ENCODE data around the gene C17orf50. TPM values are rescaled to one million over a fixed set of nuclear protein-coding genes. Genes with fewer than 3 reads are reported as not detected.

Gene C17orf50
- total and polyA plus RNA-seq, 2 experiments from 2014 or later = not detected

DNA sequence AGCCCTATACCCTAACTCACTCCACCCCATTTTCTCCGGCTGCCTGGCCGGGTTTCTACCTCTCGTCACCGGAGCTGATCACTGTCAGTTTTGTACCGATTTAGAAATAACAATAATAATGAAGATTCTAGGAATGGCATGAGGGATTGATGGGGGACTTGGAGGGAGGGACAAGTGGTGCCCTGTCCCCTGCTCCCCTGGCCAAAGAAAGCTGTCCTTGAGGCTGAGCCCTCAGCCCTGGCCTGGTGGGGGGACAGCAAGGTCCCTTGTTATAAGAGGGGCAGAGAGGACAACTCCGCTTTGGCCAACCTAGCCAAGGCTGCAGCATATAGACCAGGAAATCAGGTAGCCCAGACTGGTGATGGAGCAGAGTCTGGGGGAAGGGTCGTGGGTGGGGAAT is 18.2 kb upstream of the C17orf50 start:
- H3K79me2 ChIP-seq = no peaks in the 10 kb centered on the region

GRCh38 chr17:35742896-35743477 is 17.7 kb upstream of the C17orf50 start:
- peaks cover 32% of the 10 kb centered on the region for H3K27me3 ChIP-seq
- no peaks in the 10 kb centered on the region for H4K20me1 ChIP-seq (ENCODE audit: insufficient read depth, poor library complexity, severe bottlenecking)
- TF ChIP-seq CTCF (IDR thresholded peaks at IDR 0.05; ENCODE audit: poor library complexity) (no peak), EZH2phosphoT487 (IDR thresholded peaks at IDR 0.05; ENCODE audit: low read depth, severe bottlenecking, unreplicated experiment) (no peak)
- H3K9me2 ChIP-seq (replicated peaks; ENCODE audit: insufficient read depth) = no peaks in the 10 kb centered on the region
- H3K4me2 ChIP-seq = no peak overlapping the region
- 80% methylated on average over 7 of the region's 7 CpGs for WGBS (ENCODE audit: low lambda C conversion rate, missing lambda C conversion rate)
- H3K36me3 ChIP-seq (replicated peaks; ENCODE audit: insufficient read depth, low read depth) = no peaks in the 10 kb centered on the region
- H3K9me3 ChIP-seq (ENCODE audit: low read depth) = no peaks in the 10 kb centered on the region
- H3K79me2 ChIP-seq = no peaks in the 10 kb centered on the region
- H3K27ac ChIP-seq = no peak overlapping the region
- H3K4me3 ChIP-seq = no peak overlapping the region
- H2AFZ ChIP-seq = no peak overlapping the region
- no peaks in the 10 kb centered on the region for H3K4me1 ChIP-seq (ENCODE audit: insufficient read depth)
- DNase-seq (ENCODE audit: low spot score) = no peak

More for the DNA sequence above, 18.2 kb upstream of the C17orf50 start:
- Histone ChIP-seq H4K20me1 (ENCODE audit: insufficient read depth, poor library complexity, severe bottlenecking) (no peaks in the 10 kb centered on the region), H3K4me3 (no peak overlapping the region), H3K4me2 (no peak overlapping the region), H3K27me3 (peaks cover 32% of the 10 kb centered on the region), H3K4me1 (ENCODE audit: insufficient read depth) (no peaks in the 10 kb centered on the region), H3K36me3 (replicated peaks; ENCODE audit: insufficient read depth, low read depth) (no peaks in the 10 kb centered on the region), H3K27ac (no peak overlapping the region), H3K9me3 (ENCODE audit: low read depth) (no peaks in the 10 kb centered on the region), H2AFZ (no peak overlapping the region), H3K9me2 (replicated peaks; ENCODE audit: insufficient read depth) (no peaks in the 10 kb centered on the region)
- no peak for DNase-seq (ENCODE audit: low spot score)
- TF ChIP-seq EZH2phosphoT487 (IDR thresholded peaks at IDR 0.05; ENCODE audit: low read depth, severe bottlenecking, unreplicated experiment) (no peak), CTCF (IDR thresholded peaks at IDR 0.05; ENCODE audit: poor library complexity) (no peak), EZH2 (IDR thresholded peaks at IDR 0.05; ENCODE audit: borderline replicate concordance) (no peak)
- WGBS (ENCODE audit: low lambda C conversion rate, missing lambda C conversion rate) = 85% methylated on average over 7 of the region's 7 CpGs

GRCh38 chr17:35743626-35744328 is 16.9 kb upstream of the C17orf50 start:
- 57% methylated on average over 7 of the region's 7 CpGs for WGBS (ENCODE audit: low lambda C conversion rate, missing lambda C conversion rate)
- peak; percentile 71 for DNase-seq (ENCODE audit: low spot score)
- Histone ChIP-seq H4K20me1 (ENCODE audit: insufficient read depth, poor library complexity, severe bottlenecking) (no peaks in the 10 kb centered on the region), H3K4me2 (no peak overlapping the region), H3K9me2 (replicated peaks; ENCODE audit: insufficient read depth) (no peaks in the 10 kb centered on the region), H3K27me3 (peaks cover 36% of the 10 kb centered on the region), H2AFZ (no peak overlapping the region), H3K9me3 (ENCODE audit: low read depth) (no peaks in the 10 kb centered on the region), H3K27ac (no peak overlapping the region), H3K4me1 (ENCODE audit: insufficient read depth) (no peaks in the 10 kb centered on the region), H3K36me3 (replicated peaks; ENCODE audit: insufficient read depth, low read depth) (no peaks in the 10 kb centered on the region), H3K79me2 (no peaks in the 10 kb centered on the region), H3K4me3 (no peak overlapping the region)
- no peak for TF ChIP-seq CTCF (IDR thresholded peaks at IDR 0.05; ENCODE audit: poor library complexity)
- no peak for TF ChIP-seq EZH2phosphoT487 (IDR thresholded peaks at IDR 0.05; ENCODE audit: low read depth, severe bottlenecking, unreplicated experiment)
- no peak for TF ChIP-seq EZH2 (IDR thresholded peaks at IDR 0.05; ENCODE audit: borderline replicate concordance)

Measured in hepatocyte (in vitro differentiated cells).